GM10266 (cell line): ENCODE results near the gene MSH2.
"Not testable (repeated sequence)": the region's sequence is repeated elsewhere in the genome, so short reads cannot be mapped to it uniquely, and the experiment has no call there.

Experiments used
- DNase-seq: peaks from one replicate; pipeline ENCODE4 v3.0.0; 2012; ENCODE audit errors: extremely low spot score
- TF ChIP-seq, protein P1 (sequence below): IDR thresholded peaks from 2 replicates; pipeline ENCODE4 v1.5.1; 2012; ENCODE audit warnings: mild to moderate bottlenecking, low read depth; ENCODE audit not compliant: control insufficient read depth, insufficient read depth; ENCODE audit errors: missing control alignments

Gene MSH2

DNA sequence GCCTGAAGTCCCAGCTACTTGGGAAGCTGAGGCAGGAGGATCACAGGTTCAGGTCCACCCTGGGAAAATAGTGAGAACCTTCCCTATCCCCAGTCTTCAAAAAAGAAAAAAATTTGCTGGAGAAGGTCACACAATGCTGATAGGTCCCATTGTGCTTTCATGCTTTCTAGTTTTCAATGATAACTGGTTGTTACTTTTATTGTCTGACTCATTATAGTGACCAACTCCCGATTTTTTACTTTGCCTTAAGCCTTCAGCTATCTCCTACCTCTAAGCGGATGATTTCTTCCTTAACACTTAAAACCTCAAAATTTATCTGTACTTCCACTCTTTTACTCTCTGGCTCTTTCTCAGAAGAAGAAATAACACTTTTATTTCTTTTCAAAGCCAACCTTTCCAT, 17.3 kb downstream of the MSH2 start:
- TF ChIP-seq, protein P1, sequence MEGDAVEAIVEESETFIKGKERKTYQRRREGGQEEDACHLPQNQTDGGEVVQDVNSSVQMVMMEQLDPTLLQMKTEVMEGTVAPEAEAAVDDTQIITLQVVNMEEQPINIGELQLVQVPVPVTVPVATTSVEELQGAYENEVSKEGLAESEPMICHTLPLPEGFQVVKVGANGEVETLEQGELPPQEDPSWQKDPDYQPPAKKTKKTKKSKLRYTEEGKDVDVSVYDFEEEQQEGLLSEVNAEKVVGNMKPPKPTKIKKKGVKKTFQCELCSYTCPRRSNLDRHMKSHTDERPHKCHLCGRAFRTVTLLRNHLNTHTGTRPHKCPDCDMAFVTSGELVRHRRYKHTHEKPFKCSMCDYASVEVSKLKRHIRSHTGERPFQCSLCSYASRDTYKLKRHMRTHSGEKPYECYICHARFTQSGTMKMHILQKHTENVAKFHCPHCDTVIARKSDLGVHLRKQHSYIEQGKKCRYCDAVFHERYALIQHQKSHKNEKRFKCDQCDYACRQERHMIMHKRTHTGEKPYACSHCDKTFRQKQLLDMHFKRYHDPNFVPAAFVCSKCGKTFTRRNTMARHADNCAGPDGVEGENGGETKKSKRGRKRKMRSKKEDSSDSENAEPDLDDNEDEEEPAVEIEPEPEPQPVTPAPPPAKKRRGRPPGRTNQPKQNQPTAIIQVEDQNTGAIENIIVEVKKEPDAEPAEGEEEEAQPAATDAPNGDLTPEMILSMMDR, result no peak
- no peak for DNase-seq

DNA sequence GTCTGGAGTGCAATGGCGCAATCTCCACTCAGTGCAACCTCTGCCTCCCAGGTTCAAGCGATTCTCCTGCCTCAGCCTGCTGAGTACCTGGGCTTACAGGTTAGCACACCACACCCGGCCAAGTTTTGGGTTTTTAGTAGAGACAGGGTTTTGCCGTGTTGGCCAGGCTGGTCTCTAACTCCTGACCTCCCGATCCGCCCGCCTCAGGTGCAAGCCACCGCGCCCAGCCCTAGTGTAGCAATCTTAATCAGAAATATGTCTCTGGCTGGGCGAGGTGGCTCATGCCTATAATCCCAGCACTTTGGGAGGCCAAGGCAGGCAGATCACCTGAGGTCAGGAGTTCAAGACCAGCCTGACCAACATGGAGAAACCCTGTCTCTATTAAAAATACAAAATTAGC, 17.7 kb downstream of the MSH2 start:
- DNase-seq, result not testable (repeated sequence)

DNA sequence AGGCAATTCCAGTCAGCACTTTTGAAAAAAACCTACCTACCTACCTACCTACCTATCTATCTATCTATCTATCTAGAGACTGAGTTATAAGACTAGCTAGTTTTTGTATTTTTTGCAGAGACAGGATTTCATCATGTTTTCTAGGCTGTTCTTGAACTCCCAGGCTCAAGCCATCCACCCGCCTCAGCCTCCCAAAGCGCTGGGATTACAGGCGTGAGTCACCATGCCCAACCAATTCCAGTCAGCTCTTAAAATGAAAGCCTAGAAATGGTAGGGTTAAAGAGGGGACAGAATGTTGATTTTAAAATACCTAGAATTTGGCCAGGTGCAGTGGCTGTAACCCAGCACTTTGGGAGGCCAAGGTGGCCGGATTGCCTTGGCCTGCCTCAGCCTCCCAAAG, 19.1 kb downstream of the MSH2 start:
- no peak for DNase-seq

DNA sequence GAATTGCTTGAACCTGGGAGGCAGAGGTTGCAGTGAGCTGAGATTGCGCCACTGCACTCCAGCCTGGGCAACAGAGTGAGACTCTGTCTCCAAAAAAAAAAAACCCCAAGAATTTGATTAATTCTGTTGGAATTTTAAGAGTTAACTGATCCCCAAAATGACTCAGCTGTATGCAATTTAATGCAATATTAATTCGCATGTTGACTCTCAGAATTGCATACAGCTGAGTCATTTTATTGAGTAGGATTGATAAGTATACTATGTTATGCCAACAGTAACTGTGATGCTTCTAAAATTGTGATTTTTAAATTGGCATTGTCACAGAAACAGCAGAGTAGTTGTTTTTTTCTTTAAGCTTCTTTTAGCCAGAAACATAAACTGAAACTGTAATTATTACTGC, 19.6 kb downstream of the MSH2 start:
- TF ChIP-seq, protein P1, result no peak
- no peak for DNase-seq

More for the DNA sequence above, 19.1 kb downstream of the MSH2 start:
- TF ChIP-seq, protein P1, result no peak

DNA sequence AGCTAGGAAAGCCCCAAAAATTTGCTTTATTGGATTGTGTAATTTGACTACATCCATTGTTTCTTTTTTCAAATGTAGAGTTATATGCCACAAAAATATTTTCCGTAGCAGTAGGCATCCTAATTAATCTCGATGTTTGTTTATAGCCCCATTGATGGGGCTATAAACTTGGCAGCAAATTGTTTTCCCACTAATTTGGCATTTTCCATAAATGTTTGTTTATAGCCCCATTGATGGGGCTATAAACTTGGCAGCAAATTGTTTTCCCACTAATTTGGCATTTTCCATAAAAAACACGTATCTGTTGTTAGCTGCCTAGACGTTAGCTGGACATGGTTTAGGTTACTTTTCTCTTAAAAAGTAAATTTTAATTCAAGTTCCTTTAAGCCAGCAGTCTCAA, 23.8 kb downstream of the MSH2 start:
- no peak for DNase-seq
- TF ChIP-seq, protein P1, result no peak

DNA sequence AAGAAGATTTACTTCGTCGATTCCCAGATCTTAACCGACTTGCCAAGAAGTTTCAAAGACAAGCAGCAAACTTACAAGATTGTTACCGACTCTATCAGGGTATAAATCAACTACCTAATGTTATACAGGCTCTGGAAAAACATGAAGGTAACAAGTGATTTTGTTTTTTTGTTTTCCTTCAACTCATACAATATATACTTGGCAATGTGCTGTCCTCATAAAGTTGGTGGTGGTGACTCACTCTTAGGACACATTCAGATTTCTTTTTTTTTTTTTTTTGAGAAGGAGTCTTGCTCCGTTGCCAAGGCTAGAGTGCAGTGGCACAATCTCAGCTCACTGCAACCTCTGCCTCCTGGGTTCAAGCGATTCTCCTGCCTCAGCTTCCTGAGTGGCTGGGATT, 26.8 kb downstream of the MSH2 start:
- TF ChIP-seq, protein P1, result no peak
- no peak for DNase-seq

DNA sequence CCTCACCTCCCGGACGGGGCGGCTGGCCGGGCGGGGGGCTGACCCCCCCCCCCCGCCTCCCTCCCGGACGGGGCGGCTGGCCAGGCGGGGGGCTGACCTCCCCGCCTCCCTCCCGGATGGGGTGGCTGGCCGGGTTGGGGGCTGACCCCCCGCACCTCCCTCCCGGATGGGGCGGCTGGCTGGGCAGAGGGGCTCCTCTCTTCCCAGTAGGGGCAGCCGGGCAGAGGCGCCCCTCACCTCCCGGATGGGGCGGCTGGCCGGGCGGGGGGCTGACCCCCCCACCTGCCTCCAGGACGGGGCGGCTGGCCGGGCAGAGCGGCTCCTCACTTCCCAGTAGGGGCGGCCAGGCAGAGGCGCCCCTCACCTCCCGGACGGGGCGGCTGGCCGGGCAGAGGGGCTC, 30.1 kb downstream of the MSH2 start:
- DNase-seq, result not testable (repeated sequence)

DNA sequence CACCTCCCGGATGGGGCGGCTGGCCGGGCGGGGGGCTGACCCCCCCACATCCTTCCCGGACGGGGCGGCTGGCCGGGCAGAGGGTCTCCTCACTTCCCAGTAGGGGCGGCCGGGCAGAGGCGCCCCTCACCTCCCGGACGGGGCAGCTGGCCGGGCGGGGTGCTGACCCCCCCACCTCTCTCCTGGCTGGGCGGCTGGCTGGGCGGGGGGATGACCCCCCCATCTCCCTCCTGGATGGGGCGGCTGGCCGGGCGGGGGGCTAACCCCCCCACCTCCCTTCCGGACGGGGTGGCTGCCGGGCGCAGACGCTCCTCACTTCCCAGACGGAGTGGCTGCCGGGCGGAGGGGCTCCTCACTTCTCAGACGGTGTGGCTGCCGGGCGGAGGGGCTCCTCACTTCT, 30.5 kb downstream of the MSH2 start:
- DNase-seq, result not testable (repeated sequence)

DNA sequence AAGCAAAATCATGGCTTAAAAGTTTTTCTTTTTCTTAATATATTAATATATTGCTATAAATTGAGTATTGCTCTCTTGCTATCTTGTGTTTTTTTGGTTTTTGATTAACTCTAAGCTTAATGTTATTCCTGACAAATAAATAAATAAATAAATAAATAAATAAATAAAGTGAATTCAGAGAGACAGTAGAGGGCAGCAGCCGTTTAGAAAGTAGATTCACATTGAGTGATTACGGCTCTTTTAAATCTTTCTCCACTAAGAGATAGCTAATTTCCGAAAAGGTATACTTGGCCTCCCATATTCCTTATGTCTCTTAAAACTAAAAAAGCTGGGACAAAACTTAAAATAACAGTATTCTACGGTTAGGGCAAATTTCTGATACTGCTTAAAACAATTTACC, 34.3 kb downstream of the MSH2 start:
- TF ChIP-seq, protein P1, result no peak
- peak; percentile 14 for DNase-seq
